Measurements from ENCODE around the gene ZNHIT3.

DNA sequence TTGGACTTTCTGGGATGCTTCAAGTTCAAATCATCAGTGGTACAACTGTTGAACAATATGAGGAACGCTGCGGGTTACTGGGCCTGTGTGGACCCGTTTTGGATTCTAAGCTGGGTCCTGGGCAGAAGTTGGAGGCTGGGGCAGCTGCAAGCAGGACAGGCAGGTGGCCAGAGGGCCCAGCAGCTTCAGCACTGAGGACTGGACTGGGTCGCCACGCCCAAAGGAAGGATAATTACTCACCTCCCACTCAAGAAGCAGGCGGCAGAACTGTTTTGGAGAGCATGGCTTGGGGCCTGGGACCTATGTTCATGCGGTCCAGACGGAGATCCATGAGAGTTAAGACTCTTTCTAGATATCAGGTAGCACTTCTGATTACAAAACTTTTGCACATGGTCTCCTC, 1.5 kb upstream of the ZNHIT3 start:
- no peak for TF ChIP-seq EZH2 (IDR thresholded peaks at IDR 0.05; ENCODE audit: borderline replicate concordance, low read depth, low read length, severe bottlenecking)
- TF ChIP-seq, protein P1, sequence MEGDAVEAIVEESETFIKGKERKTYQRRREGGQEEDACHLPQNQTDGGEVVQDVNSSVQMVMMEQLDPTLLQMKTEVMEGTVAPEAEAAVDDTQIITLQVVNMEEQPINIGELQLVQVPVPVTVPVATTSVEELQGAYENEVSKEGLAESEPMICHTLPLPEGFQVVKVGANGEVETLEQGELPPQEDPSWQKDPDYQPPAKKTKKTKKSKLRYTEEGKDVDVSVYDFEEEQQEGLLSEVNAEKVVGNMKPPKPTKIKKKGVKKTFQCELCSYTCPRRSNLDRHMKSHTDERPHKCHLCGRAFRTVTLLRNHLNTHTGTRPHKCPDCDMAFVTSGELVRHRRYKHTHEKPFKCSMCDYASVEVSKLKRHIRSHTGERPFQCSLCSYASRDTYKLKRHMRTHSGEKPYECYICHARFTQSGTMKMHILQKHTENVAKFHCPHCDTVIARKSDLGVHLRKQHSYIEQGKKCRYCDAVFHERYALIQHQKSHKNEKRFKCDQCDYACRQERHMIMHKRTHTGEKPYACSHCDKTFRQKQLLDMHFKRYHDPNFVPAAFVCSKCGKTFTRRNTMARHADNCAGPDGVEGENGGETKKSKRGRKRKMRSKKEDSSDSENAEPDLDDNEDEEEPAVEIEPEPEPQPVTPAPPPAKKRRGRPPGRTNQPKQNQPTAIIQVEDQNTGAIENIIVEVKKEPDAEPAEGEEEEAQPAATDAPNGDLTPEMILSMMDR (IDR thresholded peaks at IDR 0.05; ENCODE audit: borderline replicate concordance, extremely low read depth, low read length, poor library complexity, severe bottlenecking): no peak

All from DND-41 (cell line).